IMR-90 (cell line): ENCODE data around the gene KLHL36. TPM values are rescaled to one million over a fixed set of nuclear protein-coding genes. Genes with fewer than 3 reads are reported as not detected.

Experiments used
- ATAC-seq: fragments of 200-7000 bp; cut with Tn5 transposase; 2 replicates; pipeline ENCODE4 v1.9.1; 2020; ENCODE audit warnings: low read depth, mild to moderate bottlenecking, moderate library complexity
- BruUV-seq: library from RNA; stranded (reverse); fragments of 400-500 nt; replicated peaks from 2 replicates; lab custom pipeline; 2021; lab: Mats Ljungman, UMichigan
- CTCF ChIA-PET: fragments of 300-600 bp; formaldehyde crosslinking; extraction: SDS; loops from one replicate; lab custom pipeline; 2021; ENCODE audit warnings: antibody characterized with exemption; lab: Yijun Ruan, JAX
- POLR2A ChIA-PET: fragments of 300-600 bp; sonication (Branson Sonifier 250); formaldehyde crosslinking; loops from one replicate; lab custom pipeline; 2022; ENCODE audit warnings: antibody characterized with exemption; ENCODE audit not compliant: unreplicated experiment; lab: Charles Lee
- DNase-seq: peaks from one replicate; pipeline ENCODE4 v3.0.0; 2013
- H2AFZ ChIP-seq: replicated peaks from 2 replicates; pipeline ENCODE3; 2013; ENCODE audit warnings: low read length, mild to moderate bottlenecking; ENCODE audit not compliant: poor library complexity
- H2AK5ac ChIP-seq: 2 replicates; pipeline ENCODE4 v1.6.1; 2013; ENCODE audit warnings: low read depth, low read length, inconsistent platforms
- H2AK9ac ChIP-seq: replicated peaks from 2 replicates; pipeline ENCODE3; 2013; ENCODE audit warnings: mild to moderate bottlenecking, low read depth, low read length, moderate library complexity; ENCODE audit not compliant: poor library complexity
- H2BK120ac ChIP-seq: 2 replicates; pipeline ENCODE4 v1.6.1; 2013; ENCODE audit warnings: low read depth, low read length, inconsistent platforms
- H2BK15ac ChIP-seq: 3 replicates; pipeline ENCODE4 v1.6.1; 2013; ENCODE audit warnings: low read depth, low read length, inconsistent platforms
- H2BK20ac ChIP-seq: 2 replicates; pipeline ENCODE4 v1.6.1; 2013; ENCODE audit warnings: low read depth, mild to moderate bottlenecking, inconsistent platforms, low read length, moderate library complexity
- H2BK5ac ChIP-seq: 2 replicates; pipeline ENCODE4 v1.6.1; 2013; ENCODE audit warnings: mild to moderate bottlenecking, low read depth, low read length, inconsistent platforms; ENCODE audit not compliant: poor library complexity, severe bottlenecking
- H3K14ac ChIP-seq: replicated peaks from 2 replicates; pipeline ENCODE4 v1.6.1; 2013; ENCODE audit warnings: low read depth, low read length, inconsistent platforms
- H3K18ac ChIP-seq: 2 replicates; pipeline ENCODE4 v1.6.1; 2013; ENCODE audit warnings: low read depth, low read length, control low read depth
- H3K23ac ChIP-seq: 2 replicates; pipeline ENCODE4 v1.6.1; 2013; ENCODE audit warnings: low read depth, low read length, inconsistent platforms
- H3K27ac ChIP-seq: 2 replicates; pipeline ENCODE4 v1.5.1; 2013; ENCODE audit warnings: mild to moderate bottlenecking, control low read depth, low read length; ENCODE audit not compliant: insufficient read depth
- H3K27me3 ChIP-seq: 2 replicates; pipeline ENCODE4 v1.6.1; 2013; ENCODE audit warnings: low read length; ENCODE audit not compliant: control insufficient read depth, insufficient read depth
- H3K36me3 ChIP-seq: 2 replicates; pipeline ENCODE4 v1.6.1; 2013; ENCODE audit warnings: low read length, mixed read lengths; ENCODE audit not compliant: control insufficient read depth, insufficient read depth
- H3K4ac ChIP-seq: 2 replicates; pipeline ENCODE4 v1.6.1; 2013; ENCODE audit warnings: low read depth, low read length, inconsistent platforms
- H3K4me1 ChIP-seq: 2 replicates; pipeline ENCODE4 v1.6.1; 2013; ENCODE audit warnings: low read length, mixed read lengths; ENCODE audit not compliant: control insufficient read depth, insufficient read depth
- H3K4me2 ChIP-seq: 2 replicates; pipeline ENCODE4 v1.6.1; 2013; ENCODE audit warnings: low read depth, mild to moderate bottlenecking, control low read depth, low read length, moderate library complexity
- H3K4me3 ChIP-seq: 2 replicates; pipeline ENCODE4 v1.5.1; 2013; ENCODE audit warnings: low read depth, mild to moderate bottlenecking, control low read depth, low read length, moderate library complexity; ENCODE audit not compliant: insufficient read depth
- H3K56ac ChIP-seq: 2 replicates; pipeline ENCODE4 v1.6.1; 2013; ENCODE audit warnings: low read length, inconsistent platforms; ENCODE audit not compliant: insufficient read depth; ENCODE audit errors: extremely low read depth
- H3K79me1 ChIP-seq, 2 experiments: 2 replicates each; pipeline ENCODE4 v1.6.1; 2013; ENCODE audit warnings: low read length in 2 of 2, inconsistent platforms in 1 of 2, low read depth in 1 of 2
- H3K9ac ChIP-seq: 2 replicates; pipeline ENCODE4 v1.6.1; 2013; ENCODE audit warnings: low read depth, low read length, control low read depth
- H3K9me1 ChIP-seq: 2 replicates; pipeline ENCODE4 v1.6.1; 2013; ENCODE audit warnings: low read length, inconsistent platforms; ENCODE audit not compliant: insufficient read depth
- H3K9me3 ChIP-seq: 2 replicates; pipeline ENCODE4 v1.6.1; 2013; ENCODE audit warnings: low read length; ENCODE audit not compliant: control insufficient read depth, insufficient read depth
- H4K20me1 ChIP-seq: 2 replicates; pipeline ENCODE4 v1.6.1; 2013; ENCODE audit warnings: low read length, inconsistent platforms; ENCODE audit not compliant: insufficient read depth
- H4K5ac ChIP-seq: 2 replicates; pipeline ENCODE4 v1.6.1; 2013; ENCODE audit warnings: mild to moderate bottlenecking, low read depth, low read length, control low read depth
- H4K8ac ChIP-seq, 2 experiments: 2 replicates each; pipeline ENCODE4 v1.6.1; 2013; ENCODE audit warnings: low read depth in 2 of 2, low read length in 2 of 2, control low read depth in 1 of 2, inconsistent platforms in 1 of 2
- H4K91ac ChIP-seq: 2 replicates; pipeline ENCODE4 v1.6.1; 2013; ENCODE audit warnings: low read depth, low read length, inconsistent platforms; ENCODE audit not compliant: insufficient read depth
- CEBPB ChIP-seq: IDR thresholded peaks from 2 replicates; pipeline ENCODE4 v1.6.1; 2012; ENCODE audit warnings: low read depth, low read length, improper control_type of control experiment
- CHD1 ChIP-seq: IDR thresholded peaks from 2 replicates; pipeline ENCODE4 v1.6.1; 2012; ENCODE audit warnings: low read depth, low read length, improper control_type of control experiment
- CTCF ChIP-seq: conservative IDR thresholded peaks from 2 replicates; pipeline ENCODE4 v1.5.1; 2012; ENCODE audit warnings: mild to moderate bottlenecking, low read depth, low read length, improper control_type of control experiment
- MAZ ChIP-seq: IDR thresholded peaks from 2 replicates; pipeline ENCODE4 v1.6.1; 2012; ENCODE audit warnings: low read depth, mild to moderate bottlenecking, low read length, improper control_type of control experiment, moderate library complexity, borderline replicate concordance
- MXI1 ChIP-seq: IDR thresholded peaks from 2 replicates; pipeline ENCODE4 v1.6.1; 2012; ENCODE audit warnings: low read depth, mild to moderate bottlenecking, low read length, moderate library complexity, borderline replicate concordance
- NFE2L2 ChIP-seq: fragments of 150-350 bp; IDR thresholded peaks from 2 replicates; pipeline ENCODE4 v1.6.1; 2016; ENCODE audit warnings: low read depth, mild to moderate bottlenecking, low read length
- POLR2A ChIP-seq: IDR thresholded peaks from 2 replicates; pipeline ENCODE4 v1.6.1; 2012; ENCODE audit warnings: mild to moderate bottlenecking, low read depth, low read length
- RAD21 ChIP-seq: IDR thresholded peaks from 2 replicates; pipeline ENCODE4 v1.6.1; 2012; ENCODE audit warnings: low read length, improper control_type of control experiment
- RCOR1 ChIP-seq: IDR thresholded peaks from 2 replicates; pipeline ENCODE4 v1.6.1; 2012; ENCODE audit warnings: mild to moderate bottlenecking, low read length, improper control_type of control experiment; ENCODE audit not compliant: insufficient replicate concordance
- USF2 ChIP-seq: fragments of 150-350 bp; IDR thresholded peaks from 2 replicates; pipeline ENCODE4 v1.6.1; 2017; ENCODE audit warnings: mild to moderate bottlenecking, antibody characterized with exemption, low read length, low read depth
- WGBS, 2 experiments: methylation state at CpG; one replicate each; pipeline versions ENCODE4 v1.1.5 to v1.1.7; 2013; ENCODE audit warnings: missing lambda C conversion rate in 2 of 2; ENCODE audit not compliant: insufficient read length in 1 of 2; ENCODE audit errors: extremely low coverage in 2 of 2; 5-methylcytosine and 5-hydroxymethylcytosine counted together
- dilution Hi-C: fragments of 300-500 bp; cut with HindIII; formaldehyde crosslinking; loops from one replicate; pipeline ENCODE4 v1.14.3; 2018; ENCODE audit warnings: low sequenced_read_pairs; ENCODE audit not compliant: unreplicated experiment
- in situ Hi-C: fragments of 300-500 bp; cut with MboI; formaldehyde crosslinking; loops from 3 replicates; pipeline ENCODE4 v1.14.3; 2019; ENCODE audit warnings: low sequenced_read_pairs, inconsistent platforms, mixed read lengths
- intact Hi-C: fragments of 100-400 bp; cut with micrococcal nuclease; formaldehyde crosslinking; loops from 2 replicates; pipeline ENCODE4 v1.10.0; 2022
- polyA plus RNA-seq, 3 experiments: library from polyadenylated mRNA; depleted of rRNA; stranded (reverse); fragments of >200 nt; gene quantifications; 2 replicates each; pipeline ENCODE4 v1.2.3, GENCODE V29; 2012; ENCODE audit warnings: low replicate concordance in 1 of 3
- total RNA-seq: library from RNA; depleted of rRNA; stranded (reverse); fragments of >200 nt; gene quantifications from 2 replicates; pipeline ENCODE4 v1.2.3, GENCODE V29; 2012

The KLHL36 gene
- total and polyA plus RNA-seq, 2 of the 4 experiments (the other 2 are of a cell fraction), result 45.9 to 46.3 TPM

DNA sequence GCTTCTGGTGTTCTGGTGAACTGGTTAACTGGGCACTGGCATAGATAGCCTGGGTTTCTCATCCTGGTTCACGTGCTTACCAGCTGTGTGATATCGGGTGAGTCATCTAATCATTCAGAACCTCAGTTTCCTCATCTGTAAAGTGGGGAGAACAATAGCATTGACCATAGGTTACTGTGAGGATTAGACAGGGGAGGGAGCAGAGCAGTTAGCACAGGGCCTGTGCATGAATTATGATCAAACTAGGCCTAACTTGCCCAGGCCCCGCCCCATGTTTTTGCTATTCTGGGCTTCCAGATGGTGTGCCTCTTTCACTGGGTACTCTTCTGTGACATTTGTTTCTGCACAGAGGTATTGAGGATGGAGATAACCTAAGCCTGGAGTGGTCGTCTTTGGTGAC, 4.6 kb upstream of the KLHL36 start:
- POLR2A ChIA-PET, result no interaction called here
- no peak overlapping the region for H3K9ac ChIP-seq

More for the DNA sequence above, 4.6 kb upstream of the KLHL36 start:
- peaks cover 28% of the 10 kb centered on the region for H3K9me1 ChIP-seq
- peak overlapping the region; percentile 38 for H2AK9ac ChIP-seq
- peak overlapping the region; percentile 81 for H3K18ac ChIP-seq
- no peaks in the 10 kb centered on the region for H4K20me1 ChIP-seq
- peak overlapping the region; percentile 74 for H3K14ac ChIP-seq
- peak overlapping the region; percentile 78; the same call in 1 of the 2 replicates for H4K5ac ChIP-seq
- H2AFZ ChIP-seq, result peak overlapping the region; percentile 87
- peaks cover 32% of the 10 kb centered on the region for H3K4me1 ChIP-seq
- no peak overlapping the region for H3K56ac ChIP-seq
- H4K8ac ChIP-seq, result peak overlapping the region; percentile 17 to 70; a peak in 3 of 4 replicates
- in situ Hi-C loops, result loop anchor here (25.0 kb wide), 2 partner anchors 319 to 356 kb away; partner anchors contain the start of gene WFDC1
- 100% methylated on average over 2 of the region's 4 CpGs; no CpG with 5 or more reads in 1 of the 2 experiments for WGBS, 2 experiments
- CTCF ChIA-PET, result interaction anchor here (1.4 kb wide), 1 partner anchor 21 kb away, joined by 6 read pairs; no protein-coding TSS in a partner anchor
- H3K23ac ChIP-seq, result no peak overlapping the region
- H2BK5ac ChIP-seq, result peak overlapping the region; percentile 39
- peak overlapping the region; percentile 71 for H2AK5ac ChIP-seq
- H3K36me3 ChIP-seq, result no peaks in the 10 kb centered on the region
- H4K91ac ChIP-seq, result peak overlapping the region; percentile 75
- no peaks in the 10 kb centered on the region for H3K27me3 ChIP-seq
- H3K79me1 ChIP-seq, result peaks cover 0 to 26% of the 10 kb centered on the region in 2 experiments; a peak in 3 of 4 replicates
- peak overlapping the region; percentile 78 for H2BK120ac ChIP-seq
- peak overlapping the region; percentile 46; the same call in 2 of the 3 replicates for H2BK15ac ChIP-seq
- peak overlapping the region; percentile 58 for H2BK20ac ChIP-seq
- BruUV-seq, result no TSS peak
- DNase-seq, result no peak
- dilution Hi-C loops, result no loop called here
- H3K9me3 ChIP-seq, result no peaks in the 10 kb centered on the region
- peak; percentile 6; the same call in 1 of the 2 replicates for ATAC-seq
- TF ChIP-seq MAZ (no peak), RAD21 (no peak), MXI1 (no peak), NFE2L2 (no peak), CEBPB (no peak), USF2 (no peak), CTCF (no peak), RCOR1 (no peak), POLR2A (no peak), CHD1 (no peak)
- no peak overlapping the region for H3K4me2 ChIP-seq
- no peak overlapping the region for H3K4me3 ChIP-seq
- peak overlapping the region; percentile 61 for H3K4ac ChIP-seq
- H3K27ac ChIP-seq, result peak overlapping the region; percentile 6
- intact Hi-C loops, result no loop called here
